Measurements from ENCODE around the gene LRWD1.
"Not testable (repeated sequence)": the region's sequence is repeated elsewhere in the genome, so short reads cannot be mapped to it uniquely, and the experiment has no call there.

Gene LRWD1

GRCh38 chr7:102444961-102445673 is 19.7 kb upstream of the LRWD1 start:
- DNase-seq = no peak

- no peak for DNase-seq
These were observed 19.1 kb upstream of the LRWD1 start for GRCh38 chr7:102445674-102446071.

- no peak for DNase-seq
These were observed 18.2 kb upstream of the LRWD1 start for GRCh38 chr7:102446387-102447156.

DNA sequence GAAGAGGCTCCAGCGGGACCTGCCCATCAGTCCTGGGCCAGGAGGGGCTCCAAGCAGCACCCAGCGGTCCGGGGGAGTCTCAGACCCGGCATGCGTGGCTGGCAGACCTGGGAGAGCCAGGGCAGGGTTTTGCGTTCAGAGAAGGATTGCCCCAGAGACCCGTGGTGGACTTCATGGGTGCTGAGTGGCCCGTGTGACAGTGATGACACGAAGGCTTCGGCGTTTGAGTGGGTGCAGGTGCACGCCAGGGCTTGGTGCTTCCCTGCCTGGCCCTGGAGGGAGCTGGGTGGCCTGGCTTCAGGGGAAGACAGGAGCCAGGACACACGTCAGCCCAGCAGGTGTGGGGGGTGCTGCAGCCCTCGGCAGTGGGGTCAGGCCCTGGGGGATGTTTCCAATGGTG is 17.5 kb upstream of the LRWD1 start:
- DNase-seq = no peak

DNA sequence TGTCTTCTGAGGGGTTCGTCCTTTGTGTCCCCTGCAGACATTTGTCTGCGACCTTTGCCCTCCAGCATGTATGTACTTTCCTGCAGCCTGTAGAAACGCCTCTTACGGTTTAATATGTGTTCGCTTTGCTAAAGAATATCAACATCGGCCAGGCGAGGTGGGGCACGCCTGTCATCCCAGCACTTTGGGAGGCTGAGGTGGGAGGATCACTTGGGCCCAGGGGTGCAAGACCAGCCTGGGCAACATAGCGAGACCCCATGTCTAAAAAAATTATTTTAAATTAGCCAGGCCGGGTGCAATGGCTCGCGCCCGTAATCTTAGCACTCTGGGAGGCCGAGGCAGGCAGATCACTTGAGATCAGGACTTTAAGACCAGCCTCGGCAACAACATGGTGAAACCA is 15.6 kb upstream of the LRWD1 start:
- DNase-seq = no peak

GRCh38 chr7:102450242-102450641 is 14.5 kb upstream of the LRWD1 start:
- DNase-seq = no peak

- no peak for DNase-seq
These were observed 13.3 kb upstream of the LRWD1 start for GRCh38 chr7:102451371-102452054.

DNA sequence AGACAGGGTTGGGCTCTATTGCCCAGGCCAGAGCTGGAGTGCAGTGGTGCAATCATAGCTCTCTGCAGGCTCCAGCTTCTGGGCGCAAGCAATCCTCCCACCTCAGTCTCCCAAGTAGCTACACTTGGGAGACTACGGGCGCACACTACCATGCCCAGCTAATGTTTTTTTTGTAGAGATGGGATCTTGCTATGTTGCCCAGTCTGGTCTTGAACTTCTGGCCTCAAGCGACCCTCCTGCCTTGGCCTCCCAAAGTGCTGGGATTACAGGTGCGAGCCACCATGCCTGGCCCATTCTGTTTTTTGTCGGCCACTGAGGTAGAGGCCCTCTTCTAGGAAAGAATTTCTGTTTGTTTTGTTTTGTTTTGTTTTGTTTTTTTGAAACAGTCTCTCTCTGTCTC is 12.3 kb upstream of the LRWD1 start:
- DNase-seq = no peak

GRCh38 chr7:102453319-102453718 is 11.5 kb upstream of the LRWD1 start:
- no peak for DNase-seq

GRCh38 chr7:102454468-102454867 is 10.3 kb upstream of the LRWD1 start:
- DNase-seq = no peak

- not testable (repeated sequence) for DNase-seq
These were observed 9.9 kb upstream of the LRWD1 start for GRCh38 chr7:102454932-102455331.

DNA sequence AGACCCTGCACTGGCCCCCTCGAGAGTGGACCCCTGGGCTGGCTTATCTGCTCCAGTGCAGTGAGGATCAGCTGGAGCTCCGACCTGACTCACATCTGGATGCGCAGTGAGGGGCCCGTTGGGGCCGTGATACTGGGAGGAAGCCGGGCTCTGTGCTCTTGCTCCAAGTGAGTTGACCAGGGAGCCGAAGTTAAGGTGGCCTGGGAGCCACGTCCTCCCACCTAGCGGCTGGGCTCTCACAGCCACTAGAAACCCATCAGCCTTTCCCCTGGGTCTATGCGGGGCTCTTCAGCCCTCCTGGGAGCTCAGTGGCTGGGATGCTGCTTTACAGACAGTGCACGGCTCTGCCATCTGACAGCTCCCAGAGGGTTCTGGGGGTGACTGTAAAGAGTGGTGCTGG is 9.2 kb upstream of the LRWD1 start:
- no peak for DNase-seq

DNA sequence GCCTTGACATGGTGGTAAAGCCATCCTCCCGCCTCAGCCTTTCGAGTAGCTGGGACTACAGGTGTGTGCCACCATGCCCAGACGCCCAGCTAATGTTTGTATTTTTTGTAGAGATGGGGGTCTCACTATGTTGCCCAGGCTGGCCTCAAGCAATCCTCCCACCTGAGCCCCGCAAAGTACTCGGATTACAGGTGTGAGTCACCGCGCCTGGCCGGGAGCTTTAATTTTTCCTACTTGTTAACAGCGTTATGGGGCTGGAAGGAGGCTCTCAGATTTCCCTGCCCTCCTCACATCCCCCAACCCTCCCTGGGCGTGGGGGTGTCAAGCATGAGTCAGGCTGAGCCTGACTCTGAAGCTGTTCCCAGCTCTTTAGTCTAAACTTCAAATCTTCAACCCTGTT is 8.5 kb upstream of the LRWD1 start:
- no peak for DNase-seq

DNA sequence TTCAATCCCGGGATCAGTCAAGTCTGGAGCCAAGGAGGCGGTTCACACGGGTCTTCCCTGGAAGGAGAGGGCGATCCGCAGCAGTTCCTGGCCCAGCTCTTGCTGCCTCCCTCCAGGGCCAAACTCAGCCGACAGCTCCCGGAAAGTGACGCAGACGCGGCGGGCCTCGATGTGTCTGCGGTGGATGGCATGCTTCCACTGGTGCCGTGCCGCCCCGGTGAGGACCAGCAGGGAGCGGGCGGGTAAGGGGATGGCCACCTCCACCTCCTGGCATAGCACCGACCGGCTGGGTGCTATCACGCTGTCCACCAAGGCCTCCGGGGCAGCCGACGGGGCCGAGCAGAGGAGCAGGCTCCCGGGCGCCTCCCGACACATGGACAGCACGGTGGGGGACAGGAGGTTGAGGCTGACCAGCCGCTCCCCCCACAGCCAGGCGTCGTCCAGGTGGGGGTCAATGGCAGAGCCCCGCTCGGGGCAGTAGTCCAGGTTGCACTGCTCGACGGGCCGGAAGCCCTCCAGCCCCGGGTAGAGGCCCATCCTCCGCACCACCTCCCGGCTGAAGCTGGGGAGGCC is 7.3 kb upstream of the LRWD1 start:
- no peak for DNase-seq

DNA sequence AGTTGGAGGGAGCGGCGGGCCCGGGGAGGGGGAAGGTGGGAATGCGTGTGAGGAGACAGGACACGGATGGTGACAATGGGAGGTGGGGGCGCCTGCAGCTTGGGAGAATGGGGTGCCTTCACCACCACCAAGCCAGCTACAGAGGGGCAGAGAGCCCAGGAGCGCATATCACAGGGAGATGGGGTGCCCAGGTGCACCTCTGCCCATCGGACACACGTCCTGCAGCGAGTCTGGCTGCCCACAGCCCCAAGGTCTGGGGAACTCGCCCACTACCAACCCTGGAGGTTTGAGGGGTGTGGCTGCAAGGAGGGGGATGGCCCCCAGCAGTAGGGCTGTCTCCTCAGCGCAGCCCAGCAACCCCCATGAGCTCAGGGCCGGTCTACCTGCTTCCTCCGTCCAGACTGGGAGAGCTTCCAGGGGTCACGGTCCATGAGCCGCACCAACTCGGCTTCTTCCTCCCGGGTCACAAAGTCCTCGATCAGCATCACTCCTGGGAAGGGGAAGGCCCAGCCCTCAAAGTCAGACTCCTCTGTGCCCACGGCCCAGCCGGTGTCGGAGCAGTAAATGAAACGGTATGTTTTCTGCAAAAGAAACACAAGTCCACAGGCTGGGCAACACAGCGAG is 5.5 kb upstream of the LRWD1 start:
- DNase-seq = no peak

DNA sequence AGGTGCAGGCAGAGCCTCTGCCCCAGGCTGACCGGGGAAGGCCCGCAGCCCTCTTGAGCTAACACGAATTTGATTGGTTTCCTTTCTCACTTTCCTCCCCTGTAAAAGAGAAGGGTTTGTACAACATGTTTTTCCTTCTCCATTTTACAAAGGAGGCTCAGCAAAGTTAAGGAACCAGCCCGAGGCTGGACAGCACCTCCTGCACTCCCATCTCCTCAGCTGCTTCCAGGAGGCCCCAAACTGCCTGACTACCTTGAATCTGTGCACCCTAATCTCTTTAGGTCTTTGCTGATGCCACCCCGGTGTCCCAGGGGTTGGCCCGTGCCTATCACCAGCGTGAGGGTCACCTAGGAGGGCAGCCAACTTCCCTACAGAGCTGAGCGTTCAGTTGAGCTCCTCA is 4.3 kb upstream of the LRWD1 start:
- no peak for DNase-seq

- no peak for DNase-seq
These were observed 775 bp upstream of the LRWD1 start for GRCh38 chr7:102463841-102464576.

DNA sequence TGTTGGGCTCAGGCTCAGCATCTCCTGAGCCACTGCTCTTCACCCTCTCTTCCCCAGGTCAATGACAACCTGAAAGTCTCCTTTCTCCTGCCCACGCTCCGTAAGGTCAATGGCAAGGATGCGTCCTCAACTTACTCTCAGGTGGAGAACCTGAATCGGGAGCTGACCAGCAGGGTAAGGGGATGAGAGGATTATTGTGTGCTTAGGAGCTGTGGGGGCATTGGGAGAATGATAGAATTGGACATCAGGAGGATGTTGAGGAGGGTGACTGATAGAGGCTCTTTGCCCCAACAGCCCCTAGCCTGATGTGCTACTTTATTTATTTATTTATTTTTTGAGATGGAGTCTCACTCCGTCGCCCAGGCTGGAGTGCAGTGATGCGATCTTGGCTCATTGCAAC is 1.3 kb downstream of the LRWD1 start:
- no peak for DNase-seq

DNA sequence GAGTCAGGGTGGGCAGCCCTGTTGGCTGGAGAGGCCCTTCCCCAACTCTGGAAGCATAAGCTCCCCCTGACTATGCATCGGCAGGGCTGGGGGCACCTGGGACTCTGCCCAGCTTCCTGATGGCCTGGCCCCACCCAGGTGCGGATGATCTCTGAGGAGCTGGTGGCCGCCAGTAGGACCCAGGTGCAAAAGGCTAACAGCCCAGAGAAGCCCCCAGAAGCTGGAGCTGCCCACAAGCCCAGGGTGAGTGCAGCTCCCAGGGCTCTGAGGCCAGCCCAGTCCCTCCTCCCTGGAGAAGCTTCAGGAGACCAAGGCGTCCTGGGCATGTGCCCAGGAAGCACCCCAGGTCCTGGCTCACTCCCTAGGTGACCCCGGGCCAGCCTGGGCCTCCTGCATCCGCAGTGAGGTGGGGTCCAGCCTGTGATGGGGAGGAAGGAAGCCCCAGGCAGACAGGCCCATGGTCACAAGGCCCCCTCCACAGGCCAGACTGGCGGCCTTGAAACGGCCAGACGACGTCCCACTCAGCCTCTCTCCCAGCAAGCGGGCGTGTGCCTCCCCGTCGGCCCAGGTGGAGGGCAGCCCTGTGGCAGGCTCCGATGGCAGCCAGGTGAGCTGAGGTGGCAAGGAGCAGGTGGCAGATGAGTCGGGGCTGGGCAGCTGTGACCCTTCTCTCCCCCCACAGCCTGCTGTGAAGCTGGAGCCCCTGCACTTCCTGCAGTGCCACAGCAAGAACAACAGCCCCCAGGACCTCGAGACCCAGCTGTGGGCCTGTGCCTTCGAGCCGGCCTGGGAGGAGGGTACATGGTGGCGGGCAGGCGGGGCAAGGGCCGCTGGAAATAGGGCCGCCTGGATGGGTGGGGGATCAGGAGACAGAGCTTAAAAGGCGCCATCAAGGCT is 3.0 kb downstream of the LRWD1 start:
- DNase-seq = no peak

DNA sequence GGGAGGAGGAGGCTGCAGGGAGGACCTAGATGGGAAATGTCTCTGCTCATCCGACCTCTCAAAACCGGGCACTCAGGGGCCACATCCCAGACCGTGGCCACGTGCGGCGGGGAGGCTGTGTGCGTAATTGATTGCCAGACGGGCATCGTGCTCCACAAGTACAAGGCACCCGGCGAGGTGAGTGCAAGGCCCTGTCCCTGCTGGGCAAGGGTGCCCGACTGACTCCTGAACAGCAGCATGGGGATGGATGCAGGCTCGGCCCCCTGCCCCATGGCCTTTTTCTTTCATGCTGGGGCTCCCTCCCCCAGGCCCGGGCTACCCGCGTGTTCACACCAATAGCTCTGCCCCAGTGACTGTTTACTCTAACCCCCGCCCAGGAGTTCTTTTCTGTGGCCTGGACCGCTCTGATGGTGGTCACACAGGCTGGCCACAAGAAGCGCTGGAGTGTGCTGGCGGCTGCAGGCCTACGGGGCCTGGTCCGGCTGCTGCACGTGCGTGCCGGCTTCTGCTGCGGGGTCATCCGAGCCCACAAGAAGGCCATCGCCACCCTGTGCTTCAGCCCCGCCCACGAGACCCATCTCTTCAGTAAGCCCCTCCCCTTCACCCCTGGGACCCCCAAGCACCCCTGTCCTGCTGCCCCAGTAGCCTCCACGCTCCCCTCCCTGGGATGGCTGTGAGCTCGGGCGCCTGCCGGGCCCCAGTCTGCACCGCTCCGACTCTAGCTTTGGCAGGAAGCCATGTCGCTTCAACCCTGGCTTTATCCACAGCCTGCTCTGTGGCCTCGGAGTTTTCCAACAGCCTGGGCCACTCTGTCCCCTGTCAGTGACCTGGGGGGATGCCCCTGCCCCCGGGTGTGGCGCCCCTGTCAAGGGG is 3.9 kb downstream of the LRWD1 start:
- no peak for DNase-seq

Measured in NCI-H2107 (cell line).